Measurements from ENCODE around the gene SLITRK6.

DNA sequence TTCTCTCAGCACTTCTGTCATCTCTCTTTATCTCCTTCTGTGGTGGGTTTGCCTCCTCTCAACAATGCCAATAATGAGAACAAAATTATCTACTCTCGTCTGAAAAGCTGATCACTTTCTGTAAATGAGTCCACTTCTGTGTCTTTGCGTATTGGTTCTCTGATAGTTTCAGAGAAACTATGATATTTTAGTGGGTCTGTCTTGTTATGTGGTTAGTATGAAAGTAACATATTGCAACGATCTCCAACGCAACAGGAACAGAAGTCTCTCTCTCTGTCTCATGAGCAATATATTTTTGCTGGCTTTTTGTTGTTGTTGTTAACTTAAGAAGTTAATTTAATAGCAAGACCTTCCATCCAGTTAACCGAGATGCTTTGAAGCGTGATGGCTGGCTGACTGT, 47.8 kb upstream of the SLITRK6 start:
- TF ChIP-seq POLR2AphosphoS5 (IDR thresholded peaks at IDR 0.05; ENCODE audit: borderline replicate concordance, low read depth, low read length), result no peak
- no peak for TF ChIP-seq EZH2 (IDR thresholded peaks at IDR 0.05)

Measured in SK-N-MC (cell line).